ENCODE results near the gene HMCN1.

DNA sequence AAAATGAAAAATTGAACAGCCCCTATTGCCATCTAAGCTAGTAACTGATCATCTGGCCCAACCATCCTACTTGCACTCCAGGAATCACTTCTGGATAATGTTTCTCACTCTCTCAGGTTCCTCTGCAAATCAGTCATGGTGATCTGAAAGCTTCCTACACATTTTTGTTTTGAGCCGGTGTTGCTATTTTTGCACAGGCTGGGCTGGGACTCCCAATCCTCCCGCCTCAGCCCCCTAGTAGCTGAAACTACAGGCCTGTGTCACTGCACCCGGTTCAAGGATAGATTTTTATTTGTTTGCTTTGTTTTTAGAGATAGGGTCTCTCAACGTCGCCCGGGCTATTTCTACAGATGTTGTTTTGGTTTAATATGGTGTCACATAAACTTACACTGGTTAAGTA lies 40.5 kb upstream of the HMCN1 start:
- TF ChIP-seq, protein P1, sequence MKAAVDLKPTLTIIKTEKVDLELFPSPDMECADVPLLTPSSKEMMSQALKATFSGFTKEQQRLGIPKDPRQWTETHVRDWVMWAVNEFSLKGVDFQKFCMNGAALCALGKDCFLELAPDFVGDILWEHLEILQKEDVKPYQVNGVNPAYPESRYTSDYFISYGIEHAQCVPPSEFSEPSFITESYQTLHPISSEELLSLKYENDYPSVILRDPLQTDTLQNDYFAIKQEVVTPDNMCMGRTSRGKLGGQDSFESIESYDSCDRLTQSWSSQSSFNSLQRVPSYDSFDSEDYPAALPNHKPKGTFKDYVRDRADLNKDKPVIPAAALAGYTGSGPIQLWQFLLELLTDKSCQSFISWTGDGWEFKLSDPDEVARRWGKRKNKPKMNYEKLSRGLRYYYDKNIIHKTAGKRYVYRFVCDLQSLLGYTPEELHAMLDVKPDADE (IDR thresholded peaks at IDR 0.05) = no peak
- TF ChIP-seq, protein P2, sequence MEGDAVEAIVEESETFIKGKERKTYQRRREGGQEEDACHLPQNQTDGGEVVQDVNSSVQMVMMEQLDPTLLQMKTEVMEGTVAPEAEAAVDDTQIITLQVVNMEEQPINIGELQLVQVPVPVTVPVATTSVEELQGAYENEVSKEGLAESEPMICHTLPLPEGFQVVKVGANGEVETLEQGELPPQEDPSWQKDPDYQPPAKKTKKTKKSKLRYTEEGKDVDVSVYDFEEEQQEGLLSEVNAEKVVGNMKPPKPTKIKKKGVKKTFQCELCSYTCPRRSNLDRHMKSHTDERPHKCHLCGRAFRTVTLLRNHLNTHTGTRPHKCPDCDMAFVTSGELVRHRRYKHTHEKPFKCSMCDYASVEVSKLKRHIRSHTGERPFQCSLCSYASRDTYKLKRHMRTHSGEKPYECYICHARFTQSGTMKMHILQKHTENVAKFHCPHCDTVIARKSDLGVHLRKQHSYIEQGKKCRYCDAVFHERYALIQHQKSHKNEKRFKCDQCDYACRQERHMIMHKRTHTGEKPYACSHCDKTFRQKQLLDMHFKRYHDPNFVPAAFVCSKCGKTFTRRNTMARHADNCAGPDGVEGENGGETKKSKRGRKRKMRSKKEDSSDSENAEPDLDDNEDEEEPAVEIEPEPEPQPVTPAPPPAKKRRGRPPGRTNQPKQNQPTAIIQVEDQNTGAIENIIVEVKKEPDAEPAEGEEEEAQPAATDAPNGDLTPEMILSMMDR (conservative IDR thresholded peaks at IDR 0.05; ENCODE audit: low read depth in 2 of 2) = no peak
- TF ChIP-seq, protein P3, sequence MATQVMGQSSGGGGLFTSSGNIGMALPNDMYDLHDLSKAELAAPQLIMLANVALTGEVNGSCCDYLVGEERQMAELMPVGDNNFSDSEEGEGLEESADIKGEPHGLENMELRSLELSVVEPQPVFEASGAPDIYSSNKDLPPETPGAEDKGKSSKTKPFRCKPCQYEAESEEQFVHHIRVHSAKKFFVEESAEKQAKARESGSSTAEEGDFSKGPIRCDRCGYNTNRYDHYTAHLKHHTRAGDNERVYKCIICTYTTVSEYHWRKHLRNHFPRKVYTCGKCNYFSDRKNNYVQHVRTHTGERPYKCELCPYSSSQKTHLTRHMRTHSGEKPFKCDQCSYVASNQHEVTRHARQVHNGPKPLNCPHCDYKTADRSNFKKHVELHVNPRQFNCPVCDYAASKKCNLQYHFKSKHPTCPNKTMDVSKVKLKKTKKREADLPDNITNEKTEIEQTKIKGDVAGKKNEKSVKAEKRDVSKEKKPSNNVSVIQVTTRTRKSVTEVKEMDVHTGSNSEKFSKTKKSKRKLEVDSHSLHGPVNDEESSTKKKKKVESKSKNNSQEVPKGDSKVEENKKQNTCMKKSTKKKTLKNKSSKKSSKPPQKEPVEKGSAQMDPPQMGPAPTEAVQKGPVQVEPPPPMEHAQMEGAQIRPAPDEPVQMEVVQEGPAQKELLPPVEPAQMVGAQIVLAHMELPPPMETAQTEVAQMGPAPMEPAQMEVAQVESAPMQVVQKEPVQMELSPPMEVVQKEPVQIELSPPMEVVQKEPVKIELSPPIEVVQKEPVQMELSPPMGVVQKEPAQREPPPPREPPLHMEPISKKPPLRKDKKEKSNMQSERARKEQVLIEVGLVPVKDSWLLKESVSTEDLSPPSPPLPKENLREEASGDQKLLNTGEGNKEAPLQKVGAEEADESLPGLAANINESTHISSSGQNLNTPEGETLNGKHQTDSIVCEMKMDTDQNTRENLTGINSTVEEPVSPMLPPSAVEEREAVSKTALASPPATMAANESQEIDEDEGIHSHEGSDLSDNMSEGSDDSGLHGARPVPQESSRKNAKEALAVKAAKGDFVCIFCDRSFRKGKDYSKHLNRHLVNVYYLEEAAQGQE (IDR thresholded peaks at IDR 0.05; ENCODE audit: unreplicated experiment) = no peak
- TF ChIP-seq ZNF331 (CRISPR knock-in tag; IDR thresholded peaks at IDR 0.05; ENCODE audit: low read depth) = no peak
- no peak for TF ChIP-seq JUNB (IDR thresholded peaks at IDR 0.05; ENCODE audit: unreplicated experiment)
- no peak for TF ChIP-seq EZH2 (IDR thresholded peaks at IDR 0.05; ENCODE audit: low read depth, unreplicated experiment)
- no peak for TF ChIP-seq EZH2phosphoT487 (IDR thresholded peaks at IDR 0.05; ENCODE audit: unreplicated experiment)
- TF ChIP-seq POLR2AphosphoS5 (IDR thresholded peaks at IDR 0.05; ENCODE audit: low read depth) = no peak
